Measurements from ENCODE around the gene BRIP1.

The BRIP1 gene

DNA sequence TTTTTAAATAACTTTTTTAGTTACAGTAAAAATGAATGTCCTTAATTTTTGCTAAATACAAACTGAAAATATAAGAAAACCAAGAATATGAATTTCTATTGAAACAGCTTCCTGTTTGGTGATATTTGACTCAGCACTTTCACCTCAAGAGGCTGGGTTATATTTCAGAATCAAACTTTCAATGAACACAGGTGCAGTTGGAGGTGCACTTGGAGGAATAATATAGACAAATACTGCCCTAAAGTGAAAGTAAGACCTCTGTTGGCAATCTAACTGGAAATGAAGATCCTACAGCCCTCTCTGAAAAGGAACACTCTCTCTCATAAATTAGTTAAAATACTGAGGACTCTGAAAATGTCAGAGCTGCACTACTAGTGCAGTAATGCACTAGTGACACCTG, 106.2 kb downstream of the BRIP1 start:
- no peak for DNase-seq (ENCODE audit: low spot score)

DNA sequence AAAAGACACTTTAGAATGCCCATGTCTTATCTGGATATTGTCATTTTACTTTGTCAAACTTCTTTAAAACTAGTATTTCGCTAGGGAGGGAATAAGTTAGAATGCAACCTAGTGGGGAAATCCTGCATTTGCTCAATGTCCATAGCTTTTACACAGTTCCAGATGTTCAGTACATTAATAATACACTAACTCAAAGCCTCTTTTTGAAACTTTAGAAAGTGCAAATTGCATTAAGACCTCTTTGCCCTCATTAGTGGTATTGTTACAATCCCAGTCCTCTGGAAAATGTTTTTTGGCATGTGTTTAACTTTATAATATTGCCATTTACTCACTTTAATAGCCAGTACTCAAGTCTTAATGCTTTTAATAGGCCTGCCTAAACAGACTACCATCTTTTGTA, 106.8 kb downstream of the BRIP1 start:
- DNase-seq (ENCODE audit: low spot score) = no peak

DNA sequence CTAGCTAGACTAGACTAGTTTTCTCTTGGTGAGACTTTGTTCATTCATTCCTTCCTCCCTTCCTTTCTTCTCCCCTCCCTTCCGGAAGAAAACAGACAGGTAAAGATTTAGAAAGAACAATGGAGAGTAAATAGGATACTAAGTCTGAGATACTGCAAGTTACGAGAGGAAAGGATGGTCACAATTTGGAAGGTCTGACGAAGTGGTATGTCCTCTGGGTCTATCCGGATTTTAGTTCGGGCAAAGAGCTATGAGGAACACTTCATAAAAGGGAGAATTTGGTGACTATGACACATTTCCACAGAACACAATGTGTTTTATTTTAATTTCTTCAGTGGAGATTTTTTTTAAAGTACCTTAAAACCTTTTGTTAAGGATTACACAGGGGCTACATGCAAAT, 107.7 kb downstream of the BRIP1 start:
- no peak for DNase-seq (ENCODE audit: low spot score)

DNA sequence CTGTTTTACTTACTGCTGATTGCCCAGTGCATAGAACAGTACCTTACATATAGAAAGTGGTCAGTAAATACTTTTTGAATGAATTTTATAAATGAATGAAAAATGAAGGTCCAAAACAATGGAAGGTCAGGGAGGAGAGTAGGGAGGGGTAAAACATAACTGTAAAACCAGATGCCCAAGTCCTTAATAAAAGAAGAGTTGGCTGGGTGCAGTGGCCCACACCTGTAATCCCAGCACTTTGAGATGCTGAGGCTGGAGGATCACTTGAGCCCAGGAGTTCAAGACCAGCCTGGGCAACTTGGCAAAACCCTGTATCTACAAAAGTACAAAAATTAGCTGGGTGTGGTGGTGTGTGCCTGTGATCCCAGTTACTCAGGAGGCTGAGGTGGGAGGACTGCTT, 108.2 kb downstream of the BRIP1 start:
- no peak for DNase-seq (ENCODE audit: low spot score)

DNA sequence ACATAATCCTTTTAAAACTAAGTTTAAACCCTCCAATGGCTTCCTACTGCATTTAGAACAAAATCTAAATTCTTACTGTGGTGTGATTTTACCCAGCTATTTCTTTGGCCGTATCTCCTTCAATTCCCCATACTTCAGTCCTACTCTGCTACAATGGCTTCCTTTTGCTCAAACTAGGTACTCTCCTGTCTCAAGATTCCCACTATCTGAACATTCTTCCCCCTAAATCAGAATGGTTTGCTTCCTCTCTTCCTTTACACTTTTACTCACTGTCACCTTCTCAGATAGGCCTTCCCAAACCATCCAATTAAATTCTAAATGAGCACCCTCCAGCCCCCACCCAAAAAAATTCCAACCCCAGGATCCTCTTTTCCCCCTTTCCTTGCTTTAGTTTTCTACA, 109.2 kb downstream of the BRIP1 start:
- DNase-seq (ENCODE audit: low spot score) = no peak

DNA sequence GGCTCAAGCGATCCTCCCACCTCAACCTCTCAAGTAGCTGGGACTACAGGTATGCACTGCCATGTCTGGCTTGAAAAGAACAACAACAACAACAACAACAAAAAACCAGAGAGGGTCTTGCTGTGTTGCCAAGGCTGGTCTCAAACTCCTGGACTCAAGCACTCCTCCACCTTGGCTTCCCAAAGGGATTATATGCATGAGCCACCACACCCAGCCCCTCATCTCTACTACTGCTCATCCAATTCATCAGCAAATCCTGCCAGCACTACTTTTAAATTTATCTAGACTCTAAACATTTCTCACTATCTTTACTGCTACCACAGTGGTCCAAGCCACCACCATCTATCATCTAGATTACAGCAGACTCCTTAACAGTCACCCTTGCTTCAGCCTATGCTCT, 109.6 kb downstream of the BRIP1 start:
- no peak for DNase-seq (ENCODE audit: low spot score)

DNA sequence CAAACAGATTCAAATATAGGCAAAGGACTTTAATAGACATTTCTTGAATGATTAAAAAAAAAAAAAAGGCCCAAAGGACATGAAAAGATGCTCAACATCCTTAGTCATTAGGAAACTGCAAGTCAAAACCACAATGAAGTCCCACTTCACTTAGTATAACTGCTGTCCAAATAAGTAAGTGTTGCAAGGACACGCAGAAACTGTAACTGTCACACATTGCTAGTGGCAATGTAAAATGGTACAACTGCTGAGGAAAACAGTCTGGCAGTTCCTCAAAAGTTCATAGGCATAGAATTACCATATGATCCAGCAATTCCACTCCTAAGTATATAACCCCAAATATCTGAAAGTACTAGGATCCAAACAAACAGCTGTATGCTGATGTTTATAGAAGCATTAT, 112.7 kb downstream of the BRIP1 start:
- no peak for DNase-seq (ENCODE audit: low spot score)

DNA sequence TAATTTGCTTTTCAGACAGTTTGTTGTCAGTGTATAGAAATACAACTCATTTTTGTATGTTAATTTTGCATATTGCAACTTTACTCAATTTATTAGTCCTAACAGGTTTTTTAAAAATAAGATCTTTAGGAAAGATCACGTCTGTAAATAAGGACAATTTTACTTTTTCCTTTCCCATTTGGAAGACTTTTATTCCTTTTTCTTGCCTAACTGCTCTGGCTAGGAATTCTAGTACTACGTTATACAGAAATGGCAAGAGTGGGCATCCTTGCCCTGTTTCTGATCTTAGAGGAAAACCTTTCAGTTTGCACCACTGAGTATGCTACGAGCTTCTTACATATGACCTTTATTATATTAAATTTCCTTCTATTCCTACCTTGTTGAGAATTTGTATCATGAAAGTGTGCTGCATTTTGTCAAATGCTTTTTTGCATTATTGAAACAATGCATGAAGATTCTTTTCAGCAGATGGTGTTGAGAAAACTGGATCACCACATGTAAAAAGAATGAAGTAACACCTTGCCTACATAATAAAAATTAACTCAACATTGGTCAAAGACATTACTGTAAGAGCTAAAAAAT, 113.4 kb downstream of the BRIP1 start:
- no peak for DNase-seq (ENCODE audit: low spot score)

DNA sequence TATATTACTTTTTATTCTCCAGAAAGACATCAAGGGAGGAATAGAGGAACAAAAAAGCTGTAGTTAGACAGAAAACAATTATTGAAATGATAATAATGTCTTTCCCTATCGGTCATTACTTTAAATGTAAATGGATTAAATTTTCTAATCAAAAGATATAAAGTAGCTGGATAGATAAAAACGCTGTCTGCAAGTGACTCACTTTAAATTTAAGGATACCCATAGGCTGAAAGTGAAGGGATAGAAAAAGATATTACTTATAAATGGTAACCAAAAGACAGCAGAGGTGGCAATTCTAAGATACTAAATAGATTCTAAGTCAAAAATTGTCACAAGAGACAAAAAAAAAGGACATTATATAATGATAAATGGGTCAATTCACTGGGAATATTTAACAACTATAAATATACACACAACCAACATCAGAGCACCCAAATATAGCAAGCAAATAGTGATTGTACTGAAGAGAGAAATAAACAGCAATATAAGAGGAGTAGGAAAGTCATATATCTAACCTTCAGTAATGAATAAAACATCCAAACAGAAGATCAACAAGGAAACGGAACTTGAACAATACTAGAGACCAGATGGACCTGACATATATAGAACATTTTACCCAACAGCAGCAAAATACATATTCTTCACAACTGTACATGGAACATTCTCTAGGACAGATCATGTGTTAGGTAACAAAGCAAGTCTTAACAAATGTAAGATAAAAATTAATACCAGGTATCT, 116.9 kb downstream of the BRIP1 start:
- DNase-seq (ENCODE audit: low spot score) = no peak

DNA sequence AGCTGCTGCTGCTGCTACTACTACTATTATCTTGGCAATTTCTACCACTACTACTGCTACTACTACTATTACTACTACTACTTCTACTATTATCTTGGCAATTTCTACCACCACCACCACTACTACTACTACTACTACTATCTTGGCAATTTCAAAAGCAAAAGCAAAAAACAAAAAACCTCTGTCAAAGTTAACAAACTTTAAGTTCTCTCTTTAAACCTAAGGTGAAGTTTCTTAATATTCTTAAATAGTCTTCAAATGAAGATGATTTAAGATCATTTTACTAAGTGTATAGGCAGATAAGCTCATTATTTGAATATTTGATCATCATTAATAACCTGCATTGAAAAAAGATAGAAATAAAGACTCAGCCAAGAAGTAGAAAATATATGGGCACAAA, 118.5 kb downstream of the BRIP1 start:
- no peak for DNase-seq (ENCODE audit: low spot score)

DNA sequence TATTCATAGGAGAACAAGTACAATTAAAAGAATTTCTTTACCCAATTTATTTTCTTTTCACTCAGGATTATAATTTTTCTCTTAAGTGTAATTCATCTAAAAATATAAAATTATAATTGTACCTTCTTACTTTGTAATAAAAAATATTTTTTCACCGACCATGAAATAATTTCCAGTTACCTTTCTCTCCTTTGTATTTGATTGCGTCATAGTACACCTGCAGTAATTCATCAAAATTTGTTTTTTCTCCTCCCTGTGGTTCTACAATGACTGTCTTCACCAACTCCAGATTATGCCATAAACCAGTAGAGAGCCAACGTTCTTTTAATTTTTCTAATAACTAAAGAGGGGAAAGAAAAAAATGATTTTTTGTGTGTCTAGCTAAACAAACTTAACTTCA, 119.1 kb downstream of the BRIP1 start:
- DNase-seq (ENCODE audit: low spot score) = no peak

DNA sequence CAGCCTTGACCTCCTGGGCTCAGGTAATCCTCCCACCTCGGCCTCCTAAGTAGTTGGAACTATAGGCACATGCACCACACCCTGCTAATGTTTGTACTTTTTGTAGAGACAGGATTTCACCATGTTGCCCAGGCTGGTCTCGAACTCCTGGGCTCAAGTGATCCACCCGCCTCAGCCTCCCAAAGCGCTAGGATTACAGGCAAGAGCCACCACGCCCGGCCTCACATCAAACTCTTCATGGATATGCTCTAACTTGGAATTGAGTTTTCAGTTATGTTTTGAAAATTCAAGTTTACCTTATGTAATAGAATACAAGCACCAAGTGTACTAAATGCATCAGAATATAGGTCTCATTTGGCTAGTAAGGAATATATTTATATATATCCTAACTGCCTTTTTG, 119.6 kb downstream of the BRIP1 start:
- no peak for DNase-seq (ENCODE audit: low spot score)

DNA sequence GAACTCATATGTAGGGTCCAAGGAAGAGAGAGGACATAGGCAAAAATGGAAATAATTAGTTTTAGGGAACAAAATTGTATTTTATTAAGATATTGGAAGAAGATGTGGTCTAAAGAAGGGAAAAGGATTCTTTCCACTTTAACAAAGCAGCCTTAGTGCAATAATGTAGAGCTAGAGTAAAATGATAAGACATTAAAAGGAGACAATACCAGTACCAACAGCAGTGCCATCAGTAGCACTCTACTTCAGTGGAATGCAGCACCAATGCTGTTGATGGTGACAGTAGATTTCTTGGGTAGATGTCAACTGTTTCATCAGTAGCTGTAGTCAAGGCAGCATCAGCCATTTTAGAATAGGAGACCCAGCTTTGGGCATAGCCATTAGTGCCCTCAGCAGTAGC, 124.3 kb downstream of the BRIP1 start:
- DNase-seq (ENCODE audit: low spot score) = no peak

DNA sequence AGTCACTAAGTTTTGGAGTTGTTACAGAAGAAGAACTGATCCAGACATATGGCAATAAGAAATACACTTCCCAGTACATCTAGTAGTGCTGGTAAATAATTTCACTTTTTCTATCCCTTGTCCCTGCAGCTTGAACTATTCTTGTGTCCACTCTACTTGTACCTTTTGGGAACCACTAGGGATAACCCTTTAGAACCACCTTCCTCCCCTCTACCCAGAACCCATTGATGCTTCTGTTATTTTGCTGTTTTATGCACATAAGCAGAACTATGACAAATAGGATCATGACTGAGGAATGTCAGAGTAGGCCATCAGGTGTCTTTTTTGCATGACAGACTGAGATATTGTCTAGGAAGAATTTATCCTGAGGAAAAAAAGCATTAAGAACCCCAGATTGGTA, 125.1 kb downstream of the BRIP1 start:
- no peak for DNase-seq (ENCODE audit: low spot score)

DNA sequence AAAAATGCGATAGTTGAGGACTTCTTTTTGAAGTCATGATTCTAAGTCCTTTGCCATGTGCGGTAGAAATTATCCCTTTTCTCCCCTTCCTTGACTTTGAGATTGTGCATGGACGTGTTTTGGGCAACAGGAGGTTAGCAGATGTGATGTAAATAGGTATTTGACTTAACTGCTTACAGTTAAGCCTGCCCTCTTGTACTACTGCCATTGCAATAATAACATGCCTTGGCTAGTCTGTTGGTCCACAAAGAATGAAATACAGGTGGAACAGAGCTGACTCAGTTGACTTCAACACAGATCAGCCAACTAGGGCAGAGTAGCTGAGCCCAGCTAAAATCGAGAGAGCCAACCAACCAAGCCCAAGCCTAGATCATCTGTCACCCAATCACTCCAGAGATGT, 125.5 kb downstream of the BRIP1 start:
- DNase-seq (ENCODE audit: low spot score) = no peak

DNA sequence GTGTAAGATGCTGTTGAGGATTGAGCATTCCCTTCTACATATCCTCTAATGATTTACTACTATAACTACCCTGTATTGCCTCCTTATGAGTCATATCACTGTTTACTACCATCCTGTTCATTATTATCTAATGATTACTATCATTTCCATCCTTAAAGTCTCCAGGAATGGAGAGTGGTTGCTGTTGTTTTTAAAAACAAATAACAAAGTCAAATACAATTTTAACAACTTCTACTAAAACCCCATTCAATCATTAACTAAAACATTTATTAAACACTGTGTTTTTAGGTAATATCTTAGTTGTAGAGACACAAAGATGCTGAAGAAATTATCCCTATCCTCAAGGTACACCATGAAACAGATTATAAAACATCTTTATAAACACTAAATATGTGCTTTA, 126.9 kb downstream of the BRIP1 start:
- no peak for DNase-seq (ENCODE audit: low spot score)

DNA sequence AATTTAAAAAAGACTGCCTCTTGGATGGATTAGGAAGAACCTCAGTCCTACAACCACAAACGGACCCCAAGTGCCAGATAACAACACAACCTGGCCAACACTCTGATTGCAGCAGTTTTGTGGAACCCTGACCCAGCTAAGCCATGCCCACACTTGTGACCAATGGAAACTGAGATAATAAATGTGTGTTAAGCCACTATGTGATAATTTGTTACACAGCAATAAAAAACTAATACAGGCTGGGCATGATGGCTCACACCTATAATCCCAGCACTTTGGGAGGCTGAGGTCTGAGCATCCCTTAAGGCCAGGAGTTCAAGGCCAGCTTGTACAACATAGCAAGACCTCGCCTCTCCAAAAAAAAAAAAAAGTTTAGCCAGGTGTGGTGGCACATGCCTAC, 127.5 kb downstream of the BRIP1 start:
- no peak for DNase-seq (ENCODE audit: low spot score)

DNA sequence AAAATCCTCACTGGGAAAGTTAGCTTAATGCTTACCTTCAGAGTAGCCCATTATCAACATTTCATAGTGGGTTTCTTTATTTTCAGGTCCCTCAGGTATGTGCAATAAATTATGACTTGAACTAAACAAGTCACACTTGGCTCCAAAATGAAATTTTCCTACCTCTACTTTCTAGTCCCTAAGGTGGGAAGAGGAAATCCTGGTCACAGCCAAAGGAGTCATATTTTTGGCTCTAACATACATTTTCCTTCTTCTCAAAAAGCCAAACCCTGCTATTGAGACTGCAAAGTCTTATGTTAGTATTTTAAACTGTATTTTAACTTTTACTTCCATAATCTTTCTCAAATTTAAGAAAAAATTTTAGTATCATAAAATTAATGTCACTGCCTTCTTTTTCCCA, 128.9 kb downstream of the BRIP1 start:
- no peak for DNase-seq (ENCODE audit: low spot score)

DNA sequence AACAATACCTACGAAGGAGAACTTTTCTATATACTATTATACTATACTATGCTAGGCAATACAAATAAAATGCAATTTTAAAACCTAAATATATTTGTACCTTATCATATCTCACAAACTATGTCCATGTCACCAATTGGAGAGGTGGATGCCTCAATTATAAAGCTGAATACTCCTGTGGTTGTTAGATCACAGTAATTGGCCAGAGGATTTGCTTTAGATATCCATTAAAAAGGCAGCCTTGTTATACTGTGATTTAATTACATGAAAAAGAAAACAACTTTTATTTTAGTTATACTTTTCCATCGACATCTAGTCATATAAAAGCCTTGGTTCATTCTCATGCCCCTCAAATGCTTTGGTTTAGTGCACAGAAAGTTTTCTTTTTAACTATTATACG, 129.3 kb downstream of the BRIP1 start:
- DNase-seq (ENCODE audit: low spot score) = no peak

DNA sequence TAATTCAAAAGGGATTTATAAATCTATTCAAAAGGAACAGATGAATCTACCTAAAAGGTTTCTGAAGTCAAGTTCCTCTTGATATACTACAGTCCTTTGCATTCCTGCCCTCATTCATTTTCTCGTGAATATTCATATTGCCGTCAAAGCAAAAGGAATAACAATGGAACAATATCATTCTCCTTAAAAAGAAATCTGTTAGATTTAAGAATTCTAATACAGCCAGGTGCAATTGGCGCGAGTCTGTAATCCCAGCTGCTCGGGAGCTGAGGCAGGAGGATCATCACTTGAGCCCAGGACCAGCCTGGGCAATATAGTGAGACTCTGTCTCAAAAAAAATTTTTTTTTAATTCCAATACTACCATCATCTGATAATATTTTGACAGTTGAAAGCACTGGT, 130.3 kb downstream of the BRIP1 start:
- no peak for DNase-seq (ENCODE audit: low spot score)

DNA sequence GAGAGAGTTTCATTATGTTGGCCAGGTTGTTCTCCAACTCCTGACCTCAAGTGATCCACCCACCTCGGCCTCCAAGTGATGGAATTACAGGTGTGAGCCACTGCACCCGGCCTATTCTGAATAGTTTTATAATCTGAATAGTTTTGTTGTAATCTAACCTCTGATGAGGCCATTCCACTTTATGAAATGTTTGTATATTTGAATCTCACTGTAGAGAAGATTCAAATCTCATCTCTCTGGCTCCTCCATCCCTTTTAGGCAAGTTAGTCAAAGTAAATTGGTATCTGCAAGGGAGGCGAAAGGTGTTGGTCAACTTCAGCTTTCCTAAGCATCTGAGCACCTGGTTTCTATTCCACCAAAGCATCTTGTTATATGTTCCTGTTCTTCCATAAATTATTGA, 131.2 kb downstream of the BRIP1 start:
- DNase-seq (ENCODE audit: low spot score) = no peak

DNA sequence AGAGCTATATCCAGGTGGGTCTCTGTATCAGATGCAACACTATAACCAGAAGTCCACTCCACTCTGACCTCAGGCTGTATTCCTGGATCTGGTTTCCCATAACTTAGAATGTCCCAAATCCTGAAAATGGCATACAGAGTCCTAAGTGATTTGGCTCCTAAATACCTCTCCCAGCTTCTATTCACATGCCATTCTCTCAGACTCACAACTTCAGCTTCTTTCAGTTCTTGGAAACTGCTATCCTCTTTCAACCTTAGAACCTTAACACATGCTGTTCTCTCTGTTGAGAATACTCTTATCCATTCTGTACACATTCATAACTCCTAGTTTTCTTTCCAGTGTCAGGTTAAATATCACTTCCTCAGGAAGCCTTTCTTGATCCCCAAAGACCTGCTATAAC, 132.0 kb downstream of the BRIP1 start:
- DNase-seq (ENCODE audit: low spot score) = no peak

DNA sequence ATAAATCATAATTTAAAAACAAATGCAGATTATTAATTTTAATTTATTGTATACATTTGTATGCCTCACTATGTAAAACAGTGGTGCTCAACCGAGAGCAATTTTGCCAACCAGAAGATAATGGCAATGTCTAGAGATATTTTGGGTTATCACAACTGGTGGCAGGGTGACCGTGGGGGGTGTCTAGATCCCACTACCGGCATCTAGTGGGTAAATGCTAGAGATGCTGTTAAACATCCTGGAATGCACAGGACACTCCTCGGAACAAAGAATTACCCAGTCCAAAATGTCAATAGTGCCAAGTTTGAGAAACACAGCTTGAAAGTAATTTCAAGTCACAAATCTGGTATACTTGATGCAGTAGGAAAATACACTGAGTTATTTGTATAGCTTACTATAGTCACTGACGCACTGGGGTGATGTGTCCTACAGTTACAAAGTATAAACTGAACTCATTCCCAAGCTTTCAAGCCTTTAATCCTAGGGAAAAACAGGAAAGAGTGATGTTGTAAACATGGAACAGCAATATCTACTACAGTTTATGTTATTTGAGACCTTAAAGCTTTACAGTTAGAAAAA, 133.5 kb downstream of the BRIP1 start:
- DNase-seq (ENCODE audit: low spot score) = no peak

DNA sequence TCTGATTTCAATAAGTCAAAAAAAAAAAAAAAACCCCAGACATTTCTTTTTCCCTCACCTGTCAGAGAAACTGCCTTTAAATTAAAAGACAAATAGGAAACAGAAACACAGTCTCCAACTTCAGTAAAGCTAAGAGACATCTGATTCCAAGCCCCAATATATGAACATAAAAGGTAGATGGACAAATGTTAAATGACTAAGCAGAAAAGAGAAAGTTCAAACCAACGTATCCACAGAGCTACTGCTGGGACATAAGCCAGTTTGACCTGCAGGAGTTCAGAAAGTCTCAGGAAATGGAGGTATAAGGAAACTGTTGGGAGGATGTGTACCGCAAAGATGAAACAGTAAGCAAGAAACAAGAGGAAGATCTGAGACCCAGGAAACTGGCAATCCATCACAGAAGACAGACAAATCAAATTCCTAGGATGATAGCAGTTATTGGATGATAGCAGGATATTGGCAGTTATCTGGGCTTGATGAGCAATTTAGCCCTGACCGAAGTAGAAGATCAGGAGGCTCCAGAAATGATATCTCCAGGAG, 135.0 kb downstream of the BRIP1 start:
- DNase-seq (ENCODE audit: low spot score) = no peak

All from COLO829 (cell line).